Endothelial cell of umbilical vein (primary cell): ENCODE results near the gene FAM204A.

Experiments used
- CTCF ChIP-seq, 2 donors: IDR thresholded peaks; 1 replicate in 1 of 2; 2 replicates in 1 of 2; pipeline ENCODE4 v1.5.1; 2011; ENCODE audit warnings: low read length in 2 of 2, mild to moderate bottlenecking in 2 of 2, moderate library complexity in 2 of 2, control low read depth in 1 of 2, inconsistent platforms in 1 of 2, low read depth in 1 of 2; ENCODE audit not compliant: insufficient read depth in 1 of 2; ENCODE audit errors: extremely low read depth in 1 of 2
- EZH2 ChIP-seq: IDR thresholded peaks from 2 replicates; pipeline ENCODE4 v1.6.1; 2012; ENCODE audit warnings: borderline replicate concordance, low read depth, mild to moderate bottlenecking, moderate library complexity, low read length, inconsistent platforms; ENCODE audit not compliant: severe bottlenecking
- FOS ChIP-seq: IDR thresholded peaks from 2 replicates; pipeline ENCODE4 v1.6.1; 2011; ENCODE audit warnings: mild to moderate bottlenecking, low read length, moderate library complexity, borderline replicate concordance; ENCODE audit not compliant: insufficient read depth
- GATA2 ChIP-seq: IDR thresholded peaks from 2 replicates; pipeline ENCODE4 v1.7.0; 2011; ENCODE audit warnings: low read depth, mild to moderate bottlenecking, moderate library complexity, mixed read lengths, low read length; ENCODE audit not compliant: insufficient read length, insufficient read depth
- JUN ChIP-seq: IDR thresholded peaks from 2 replicates; pipeline ENCODE4 v1.6.1; 2011; ENCODE audit warnings: borderline replicate concordance, low read depth; ENCODE audit not compliant: insufficient read length, insufficient read depth
- MYC ChIP-seq: IDR thresholded peaks from one replicate; pipeline ENCODE4 v1.6.1; 2011; ENCODE audit warnings: mild to moderate bottlenecking, low read depth, low read length
- POLR2A ChIP-seq: IDR thresholded peaks from 2 replicates; pipeline ENCODE4 v1.6.1; 2012; ENCODE audit warnings: low read depth, mild to moderate bottlenecking, control low read depth, low read length
- POLR2AphosphoS5 ChIP-seq: IDR thresholded peaks from 2 replicates; pipeline ENCODE4 v1.6.1; 2012; ENCODE audit warnings: low read depth, mild to moderate bottlenecking, control low read depth, low read length, moderate library complexity; ENCODE audit not compliant: insufficient read depth
- TF ChIP-seq, protein P1 (sequence below): IDR thresholded peaks from 2 replicates; pipeline ENCODE4 v1.6.1; 2011; ENCODE audit not compliant: insufficient read depth, insufficient read length

GRCh38 chr10:118356628-118357027 lies 14.5 kb upstream of the FAM204A start:
- TF ChIP-seq CTCF (IDR thresholded peaks at IDR 0.05; ENCODE audit: extremely low read depth in 1 of 2, insufficient read depth in 1 of 2, low read depth in 1 of 2, low read length in 2 of 2) (no peak), MYC (no peak), EZH2 (no peak), POLR2A (no peak), JUN (no peak), POLR2AphosphoS5 (no peak), FOS (no peak), GATA2 (no peak)
- TF ChIP-seq, protein P1, sequence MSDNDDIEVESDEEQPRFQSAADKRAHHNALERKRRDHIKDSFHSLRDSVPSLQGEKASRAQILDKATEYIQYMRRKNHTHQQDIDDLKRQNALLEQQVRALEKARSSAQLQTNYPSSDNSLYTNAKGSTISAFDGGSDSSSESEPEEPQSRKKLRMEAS = no peak
